Brain microvascular endothelial cell (primary cell): Measurements from ENCODE around the gene HCN2.

Source experiments
- DNase-seq: peaks from one replicate; pipeline ENCODE4 v3.0.0-alpha.2; 2020
- H3K27ac ChIP-seq: fragments of 250-450 bp; sonication (Bioruptor Pico); 2 replicates; pipeline ENCODE4 v1.5.1; 2020; ENCODE audit warnings: mild to moderate bottlenecking, moderate library complexity
- H3K27me3 ChIP-seq: fragments of 250-450 bp; sonication (Bioruptor Pico); replicated peaks from 2 replicates; pipeline ENCODE4 v1.5.1; 2020; ENCODE audit warnings: mild to moderate bottlenecking
- H3K36me3 ChIP-seq: fragments of 250-450 bp; sonication (Bioruptor Pico); replicated peaks from 2 replicates; pipeline ENCODE4 v1.5.1; 2020; ENCODE audit warnings: mild to moderate bottlenecking
- H3K4me3 ChIP-seq: 2 replicates; pipeline ENCODE4 v1.5.1; 2011; ENCODE audit warnings: low read depth, mild to moderate bottlenecking, control low read depth, low read length, moderate library complexity
- in situ Hi-C: cut with HindIII; loops from 2 replicates; pipeline ENCODE4 v1.10.0; 2017; ENCODE audit warnings: low sequenced_read_pairs, low pct_ligation_motif_present
- TF ChIP-seq, protein P1 (sequence below): IDR thresholded peaks from 2 replicates; pipeline ENCODE4 v1.5.1; 2011; ENCODE audit warnings: low read depth, mild to moderate bottlenecking, moderate library complexity, low read length, control low read depth, inconsistent platforms; ENCODE audit errors: missing control alignments

Gene HCN2

DNA sequence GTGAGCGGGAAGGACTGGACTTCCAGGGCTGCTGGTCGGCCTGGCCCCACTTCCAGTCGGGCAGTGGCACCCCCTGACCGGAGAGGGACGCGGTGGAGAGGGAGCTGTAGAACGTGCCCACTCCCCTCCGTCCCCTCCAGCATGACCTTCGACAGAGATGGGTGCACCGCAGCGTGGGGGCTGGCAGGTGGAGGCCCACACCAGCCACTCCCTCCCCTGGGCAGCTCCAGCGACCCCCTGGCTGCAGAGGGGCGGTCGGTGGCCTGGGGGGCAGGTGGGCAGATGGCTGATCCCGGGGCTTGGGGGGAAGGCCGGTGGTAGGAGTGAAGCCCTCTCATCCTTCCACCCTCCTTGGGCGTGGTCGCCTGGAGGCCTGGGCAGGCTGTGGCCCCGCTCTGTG, 2.4 kb downstream of the HCN2 start:
- H3K4me3 ChIP-seq: no peak overlapping the region
- no peak overlapping the region for H3K27ac ChIP-seq
- no peak for DNase-seq
- TF ChIP-seq, protein P1, sequence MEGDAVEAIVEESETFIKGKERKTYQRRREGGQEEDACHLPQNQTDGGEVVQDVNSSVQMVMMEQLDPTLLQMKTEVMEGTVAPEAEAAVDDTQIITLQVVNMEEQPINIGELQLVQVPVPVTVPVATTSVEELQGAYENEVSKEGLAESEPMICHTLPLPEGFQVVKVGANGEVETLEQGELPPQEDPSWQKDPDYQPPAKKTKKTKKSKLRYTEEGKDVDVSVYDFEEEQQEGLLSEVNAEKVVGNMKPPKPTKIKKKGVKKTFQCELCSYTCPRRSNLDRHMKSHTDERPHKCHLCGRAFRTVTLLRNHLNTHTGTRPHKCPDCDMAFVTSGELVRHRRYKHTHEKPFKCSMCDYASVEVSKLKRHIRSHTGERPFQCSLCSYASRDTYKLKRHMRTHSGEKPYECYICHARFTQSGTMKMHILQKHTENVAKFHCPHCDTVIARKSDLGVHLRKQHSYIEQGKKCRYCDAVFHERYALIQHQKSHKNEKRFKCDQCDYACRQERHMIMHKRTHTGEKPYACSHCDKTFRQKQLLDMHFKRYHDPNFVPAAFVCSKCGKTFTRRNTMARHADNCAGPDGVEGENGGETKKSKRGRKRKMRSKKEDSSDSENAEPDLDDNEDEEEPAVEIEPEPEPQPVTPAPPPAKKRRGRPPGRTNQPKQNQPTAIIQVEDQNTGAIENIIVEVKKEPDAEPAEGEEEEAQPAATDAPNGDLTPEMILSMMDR: no peak
- no peaks in the 10 kb centered on the region for H3K36me3 ChIP-seq
- in situ Hi-C loops: no loop called here
- H3K27me3 ChIP-seq: no peaks in the 10 kb centered on the region

DNA sequence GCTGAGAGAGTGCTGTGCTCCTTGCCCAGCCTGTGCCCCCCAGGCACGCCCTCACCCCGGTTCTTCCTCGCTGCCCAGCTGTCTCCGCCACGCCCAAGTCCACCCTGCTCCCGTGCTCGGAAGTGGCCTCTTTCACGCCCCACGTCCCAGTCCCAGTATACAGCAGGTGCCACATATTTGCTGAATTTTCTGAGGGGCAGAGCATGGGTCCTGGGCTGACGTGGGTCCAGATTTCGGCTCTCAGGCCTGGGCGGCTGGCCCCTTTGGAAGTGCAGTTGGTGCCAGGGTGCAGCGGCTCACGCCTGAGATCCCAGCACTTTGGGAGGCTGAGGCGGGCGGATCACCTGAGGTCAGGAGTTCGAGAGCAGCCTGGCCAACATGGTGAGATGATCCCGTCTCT, 3.4 kb downstream of the HCN2 start:
- H3K36me3 ChIP-seq: no peaks in the 10 kb centered on the region
- H3K4me3 ChIP-seq: no peak overlapping the region
- TF ChIP-seq, protein P1: no peak
- no peak for DNase-seq
- in situ Hi-C loops: no loop called here
- no peaks in the 10 kb centered on the region for H3K27me3 ChIP-seq
- no peak overlapping the region for H3K27ac ChIP-seq

DNA sequence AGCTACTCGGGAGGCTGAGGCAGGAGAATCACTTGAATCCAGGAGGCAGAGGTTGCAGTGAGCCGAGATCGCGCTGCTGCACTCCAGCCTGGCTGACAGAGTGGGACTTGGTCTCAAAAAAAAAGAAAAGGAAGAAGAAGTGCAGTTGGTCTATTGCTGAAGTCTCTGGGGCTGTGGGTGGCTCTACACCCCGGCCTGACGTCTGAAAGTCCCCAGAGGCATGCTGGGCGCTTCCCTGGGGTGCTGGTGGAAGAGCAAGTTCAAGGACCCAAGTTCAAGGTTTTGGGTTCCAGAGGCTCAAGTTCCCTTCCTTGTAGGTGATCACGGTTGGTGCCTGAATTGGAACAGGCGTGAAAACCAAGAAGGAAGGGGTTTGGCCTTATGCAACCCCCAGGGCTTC, 3.8 kb downstream of the HCN2 start:
- TF ChIP-seq, protein P1: no peak
- Histone ChIP-seq H3K27me3 (no peaks in the 10 kb centered on the region), H3K27ac (no peak overlapping the region), H3K4me3 (no peak overlapping the region), H3K36me3 (no peaks in the 10 kb centered on the region)
- no peak for DNase-seq
- in situ Hi-C loops: no loop called here

DNA sequence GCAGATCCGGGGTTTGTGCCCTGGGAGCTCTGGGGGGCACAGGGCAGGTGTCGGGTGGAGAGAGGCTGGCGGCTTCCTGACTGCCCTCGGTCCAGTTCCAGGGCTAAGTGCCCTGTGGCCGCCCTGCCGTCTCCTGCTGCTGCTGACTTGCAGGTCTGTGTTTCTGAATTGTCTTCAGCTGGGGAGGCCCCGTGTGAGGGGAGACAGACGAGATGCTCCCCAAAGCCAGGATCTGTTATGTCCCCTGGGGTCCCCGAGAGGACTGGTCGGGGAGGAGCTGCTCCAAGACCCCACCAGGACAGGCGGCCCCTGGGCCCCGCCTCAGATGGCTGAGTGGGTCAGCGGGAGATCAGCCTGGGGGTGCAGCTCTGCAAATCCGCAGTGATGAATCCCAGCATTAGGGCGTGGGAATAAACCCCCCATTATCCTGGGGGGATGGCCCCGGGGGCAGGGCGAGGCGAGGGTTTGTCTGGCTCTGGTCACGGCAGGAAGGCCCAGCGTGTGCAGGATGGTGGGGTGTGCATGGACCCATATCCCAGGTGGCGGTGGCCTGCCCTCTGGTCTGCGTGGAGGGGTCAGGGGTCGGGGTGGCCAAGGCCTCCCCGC, 4.7 kb downstream of the HCN2 start:
- TF ChIP-seq, protein P1: no peak
- Histone ChIP-seq H3K4me3 (no peak overlapping the region), H3K36me3 (no peaks in the 10 kb centered on the region), H3K27me3 (no peaks in the 10 kb centered on the region), H3K27ac (no peak overlapping the region)
- DNase-seq: no peak
- in situ Hi-C loops: no loop called here

DNA sequence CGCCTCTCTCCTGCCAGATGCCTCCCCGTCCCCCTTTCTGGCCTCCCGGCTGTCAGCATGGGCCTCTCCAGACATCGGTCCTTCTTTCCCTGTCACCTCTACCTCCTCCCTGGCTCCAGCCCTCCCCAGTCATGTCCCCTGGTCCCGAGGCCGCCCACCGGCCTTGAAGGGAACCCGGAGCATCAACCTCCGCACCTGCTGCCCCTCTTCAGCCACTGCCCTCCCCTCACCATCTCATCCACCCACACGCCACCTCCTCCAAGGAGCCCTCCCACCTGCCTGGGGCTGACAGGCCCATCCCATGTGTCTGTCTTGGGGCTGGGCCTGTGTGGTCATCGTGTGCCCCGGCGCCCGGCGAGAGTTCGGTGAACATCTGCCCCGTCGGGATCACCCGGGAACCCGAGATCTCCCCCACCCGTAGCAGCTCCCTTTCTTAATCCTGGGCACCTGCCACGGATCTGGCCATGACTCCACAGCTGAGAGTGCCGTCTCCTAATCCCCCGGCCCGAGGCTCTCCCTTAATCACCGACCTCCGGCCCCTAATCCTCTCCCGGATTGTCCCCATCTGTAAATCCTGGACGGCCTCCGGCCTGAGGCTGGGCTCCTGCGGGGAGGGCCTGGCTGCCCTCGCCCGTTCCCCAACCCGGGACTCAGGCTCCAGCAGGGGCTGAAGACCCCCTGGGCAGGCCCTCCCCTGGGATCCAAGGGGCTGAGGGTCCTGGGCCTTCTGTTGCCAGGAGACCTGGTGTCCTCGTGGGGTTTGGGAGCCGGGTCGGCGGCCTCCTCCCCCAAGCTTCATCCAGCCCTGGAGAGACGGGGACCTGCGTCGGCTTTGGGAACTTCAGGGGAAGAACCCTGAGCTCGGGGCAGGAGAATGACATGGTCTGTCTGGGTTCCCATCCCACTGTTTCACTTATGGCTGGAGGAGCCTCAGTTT, 5.9 kb downstream of the HCN2 start:
- DNase-seq: no peak
- Histone ChIP-seq H3K27me3 (no peaks in the 10 kb centered on the region), H3K4me3 (no peak overlapping the region), H3K27ac (no peak overlapping the region), H3K36me3 (no peaks in the 10 kb centered on the region)
- TF ChIP-seq, protein P1: no peak
- in situ Hi-C loops: no loop called here
